ENCODE data around the gene HRCT1. TPM values are rescaled to one million over a fixed set of nuclear protein-coding genes. Genes with fewer than 3 reads are reported as not detected.
"Not testable (repeated sequence)": the region's sequence is repeated elsewhere in the genome, so short reads cannot be mapped to it uniquely, and the experiment has no call there.

HRCT1 gene
- total RNA-seq, 2 experiments from 2014 or later, result not detected

DNA sequence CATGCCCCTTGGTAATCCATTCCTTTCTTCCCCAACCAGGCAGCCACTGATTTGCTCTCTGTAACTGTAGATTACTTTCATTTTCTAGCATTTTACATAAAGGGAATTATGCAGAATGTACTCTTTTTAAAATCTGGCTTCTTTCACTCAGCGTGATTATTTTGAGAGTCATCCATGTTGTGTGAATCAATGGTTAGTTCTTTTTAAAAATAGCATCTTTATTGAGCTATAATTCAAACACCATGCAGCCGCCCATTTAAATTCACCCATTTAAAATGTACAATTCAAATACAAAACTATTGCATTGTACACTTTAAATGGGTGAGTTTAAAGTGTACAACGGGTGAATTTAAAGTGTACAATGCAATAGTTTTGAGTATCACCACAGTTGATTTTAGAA is 33.5 kb upstream of the HRCT1 start:
- Histone ChIP-seq H3K36me3 (ENCODE audit: insufficient read depth, low read length) (no peaks in the 10 kb centered on the region), H3K9me3 (ENCODE audit: control insufficient read depth in 1 of 2, insufficient read depth in 1 of 2, low read length in 2 of 2) (peaks cover 0 to 4% of the 10 kb centered on the region in 2 experiments), H3K4me1 (ENCODE audit: insufficient read depth, low read length) (no peaks in the 10 kb centered on the region), H3K27me3 (ENCODE audit: control insufficient read depth in 1 of 2, insufficient read depth in 2 of 2, low read length in 2 of 2) (peaks cover 0 to 2% of the 10 kb centered on the region in 2 experiments), H3K27ac (ENCODE audit: low read depth in 1 of 2, low read length in 2 of 2) (no peak overlapping the region), H3K4me3 (ENCODE audit: low read length) (no peak overlapping the region)
- TF ChIP-seq CTCF (IDR thresholded peaks at IDR 0.05), result no peak
- H3K27ac Mint-ChIP-seq, result no peak overlapping the region
- no peaks in the 10 kb centered on the region for H3K4me1 Mint-ChIP-seq (ENCODE audit: low read depth)
- peaks cover 3% of the 10 kb centered on the region for H3K9me3 Mint-ChIP-seq
- intact Hi-C loops (cut with DNase I, micrococcal nuclease), result no loop called here
- DNase-seq (no peak), ATAC-seq (ENCODE audit: poor library complexity) (no peak)
- ChIA-PET POLR2A (no interaction called here), CTCF (no interaction called here)
- H3K4me3 Mint-ChIP-seq, result no peak overlapping the region
- H3K36me3 Mint-ChIP-seq (ENCODE audit: low read depth), result no peaks in the 10 kb centered on the region
- peaks cover 12% of the 10 kb centered on the region for H3K27me3 Mint-ChIP-seq

- intact Hi-C loops (cut with DNase I, micrococcal nuclease), result loop anchor here (1.0 to 10.0 kb wide), 9 partner anchors 55 to 765 kb away; partner anchors contain the start of genes FAM221B (in 2 of the 2), TMEM8B (in 2 of the 2), ATOSB (in 1 of the 2) and CCDC107 (in 1 of the 2)
- Mint-ChIP-seq H3K4me3 (no peak overlapping the region), H3K36me3 (ENCODE audit: low read depth) (no peaks in the 10 kb centered on the region), H3K9me3 (peaks cover 6% of the 10 kb centered on the region), H3K27ac (no peak overlapping the region), H3K27me3 (peaks cover 13% of the 10 kb centered on the region), H3K4me1 (ENCODE audit: low read depth) (no peaks in the 10 kb centered on the region)
- DNase-seq (peak; percentile 68 to 90 (median 78)), ATAC-seq (ENCODE audit: poor library complexity) (peak; percentile 64)
- no peaks in the 10 kb centered on the region for H3K4me1 ChIP-seq (ENCODE audit: insufficient read depth, low read length)
- ChIA-PET POLR2A (interaction anchor here (0.9 to 1.0 kb wide), 4 partner anchors 50 to 126 kb away, joined by 3 to 4 read pairs (median 3); no protein-coding TSS in a partner anchor), CTCF (interaction anchor here (0.7 to 1.6 kb wide), 27 partner anchors 9 to 279 kb away, joined by 3 to 32 read pairs (median 4); partner anchors contain the start of genes FAM221B, GBA2, NPR2 and RGP1)
- no peaks in the 10 kb centered on the region for H3K36me3 ChIP-seq (ENCODE audit: insufficient read depth, low read length)
- no peaks in the 10 kb centered on the region for H3K27me3 ChIP-seq (ENCODE audit: control insufficient read depth in 1 of 2, insufficient read depth in 2 of 2, low read length in 2 of 2)
- H3K4me3 ChIP-seq (ENCODE audit: low read length), result no peak overlapping the region
- H3K9me3 ChIP-seq (ENCODE audit: control insufficient read depth in 1 of 2, insufficient read depth in 1 of 2, low read length in 2 of 2), result peaks cover 2 to 6% of the 10 kb centered on the region in 2 experiments
- TF ChIP-seq CTCF (IDR thresholded peaks at IDR 0.05), result peak; percentile 98
- H3K27ac ChIP-seq (ENCODE audit: low read depth in 1 of 2, low read length in 2 of 2), result no peak overlapping the region
Observed at GRCh38 chr9:35882263-35882848, 23.6 kb upstream of the HRCT1 start.

DNA sequence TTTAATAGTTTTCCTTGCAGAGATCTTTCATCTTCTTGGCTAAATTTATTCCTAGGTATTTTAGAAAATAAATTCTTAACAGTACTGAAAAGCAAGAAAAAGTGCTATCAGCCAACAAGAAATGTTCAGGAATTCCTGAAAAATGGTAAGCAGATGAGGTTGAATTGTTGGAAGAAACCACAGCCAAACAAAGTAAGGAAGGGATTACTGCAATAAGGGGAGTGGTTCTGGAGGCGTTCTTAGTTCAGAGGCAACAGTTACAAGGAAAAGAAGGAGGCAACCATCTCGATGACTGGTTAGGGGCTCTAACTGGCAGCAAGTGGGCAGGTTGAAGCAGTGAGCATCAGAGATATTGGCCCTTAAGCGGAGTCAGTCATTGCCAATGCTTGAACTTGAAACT is 23.0 kb upstream of the HRCT1 start:
- no peak for TF ChIP-seq CTCF (IDR thresholded peaks at IDR 0.05)
- ATAC-seq (ENCODE audit: poor library complexity) (no peak), DNase-seq (no peak)
- peaks cover 0 to 2% of the 10 kb centered on the region in 2 experiments for H3K9me3 ChIP-seq (ENCODE audit: control insufficient read depth in 1 of 2, insufficient read depth in 1 of 2, low read length in 2 of 2)
- Mint-ChIP-seq H3K4me1 (ENCODE audit: low read depth) (no peaks in the 10 kb centered on the region), H3K4me3 (no peak overlapping the region), H3K27ac (no peak overlapping the region), H3K36me3 (ENCODE audit: low read depth) (no peaks in the 10 kb centered on the region), H3K27me3 (peaks cover 10% of the 10 kb centered on the region), H3K9me3 (no peaks in the 10 kb centered on the region)
- POLR2A ChIA-PET, result no interaction called here
- CTCF ChIA-PET, result interaction anchor here (1.2 to 1.6 kb wide), 10 partner anchors 14 to 155 kb away, joined by 3 to 32 read pairs (median 4); partner anchors contain the start of genes NPR2 and SPAG8
- H3K27me3 ChIP-seq (ENCODE audit: control insufficient read depth in 1 of 2, insufficient read depth in 2 of 2, low read length in 2 of 2), result no peaks in the 10 kb centered on the region
- H3K27ac ChIP-seq (ENCODE audit: low read depth in 1 of 2, low read length in 2 of 2), result no peak overlapping the region
- H3K4me1 ChIP-seq (ENCODE audit: insufficient read depth, low read length), result no peaks in the 10 kb centered on the region
- no peaks in the 10 kb centered on the region for H3K36me3 ChIP-seq (ENCODE audit: insufficient read depth, low read length)
- H3K4me3 ChIP-seq (ENCODE audit: low read length), result no peak overlapping the region
- intact Hi-C loops (cut with DNase I, micrococcal nuclease), result loop anchor here (1.0 to 10.0 kb wide), 9 partner anchors 56 to 766 kb away; partner anchors contain the start of genes FAM221B (in 2 of the 2), TMEM8B (in 2 of the 2), ATOSB (in 1 of the 2) and CCDC107 (in 1 of the 2)

DNA sequence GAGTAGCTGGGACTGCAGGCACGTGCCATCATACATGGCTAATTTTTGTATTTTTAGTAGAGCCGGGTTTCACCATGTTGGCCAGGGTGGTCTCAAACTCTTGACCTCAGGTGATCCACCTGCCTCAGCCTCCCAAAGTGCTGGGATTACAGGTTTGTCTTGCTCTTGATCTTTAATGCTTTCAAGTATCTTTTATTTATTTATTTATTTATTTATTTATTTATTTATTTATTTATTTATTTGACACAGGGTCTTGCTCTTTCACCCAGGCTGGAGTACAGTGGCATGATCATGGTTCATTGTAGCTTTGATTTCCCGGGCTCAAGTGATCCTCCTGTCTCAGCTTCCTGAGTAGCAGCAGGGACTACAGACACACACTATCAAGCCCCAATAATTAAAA is 21.1 kb upstream of the HRCT1 start:
- H3K4me1 ChIP-seq (ENCODE audit: insufficient read depth, low read length); H3K4me1 Mint-ChIP-seq (ENCODE audit: low read depth); POLR2A ChIA-PET: not testable (repeated sequence)

More for the DNA sequence above, 21.1 kb upstream of the HRCT1 start:
- ATAC-seq (ENCODE audit: poor library complexity); DNase-seq; H3K36me3 ChIP-seq (ENCODE audit: insufficient read depth, low read length); H3K27ac Mint-ChIP-seq; H3K36me3 Mint-ChIP-seq (ENCODE audit: low read depth); H3K4me3 ChIP-seq (ENCODE audit: low read length); H3K9me3 ChIP-seq (ENCODE audit: control insufficient read depth in 1 of 2, insufficient read depth in 1 of 2, low read length in 2 of 2); H3K27me3 ChIP-seq (ENCODE audit: control insufficient read depth in 1 of 2, insufficient read depth in 2 of 2, low read length in 2 of 2); H3K4me3 Mint-ChIP-seq; CTCF ChIA-PET; H3K9me3 Mint-ChIP-seq; H3K27ac ChIP-seq (ENCODE audit: low read depth in 1 of 2, low read length in 2 of 2); H3K27me3 Mint-ChIP-seq: not testable (repeated sequence)
- intact Hi-C loops (cut with DNase I, micrococcal nuclease), result loop anchor here (5.0 to 10.0 kb wide), 5 partner anchors 58 to 768 kb away; partner anchors contain the start of genes FAM221B (in 2 of the 2), TMEM8B (in 2 of the 2) and ATOSB (in 1 of the 2)
